Measurements from ENCODE around the gene PERM1. TPM values are rescaled to one million over a fixed set of nuclear protein-coding genes. Genes with fewer than 3 reads are reported as not detected.

The PERM1 gene
- total and polyA plus RNA-seq, 9 of the 15 experiments (the other 6 are each of a cell fraction or from before 2014, with no cell fraction given) = not detected

GRCh38 chr1:983798-984475, 2.0 kb upstream of the PERM1 start (continued):
- peak; percentile 65 for TF ChIP-seq DEAF1 (CRISPR knock-in tag; IDR thresholded peaks at IDR 0.05)
- no peak for TF ChIP-seq ZNF324 (CRISPR knock-in tag; IDR thresholded peaks at IDR 0.05)
- TF ChIP-seq E2F5 (CRISPR knock-in tag; IDR thresholded peaks at IDR 0.05) = no peak
- TF ChIP-seq SREBF1 (IDR thresholded peaks at IDR 0.05; ENCODE audit: borderline replicate concordance, low read depth, low read length) = no peak
- no peak for TF ChIP-seq BMI1 (IDR thresholded peaks at IDR 0.05; ENCODE audit: low read length)
- no peak for TF ChIP-seq ZSCAN32 (CRISPR knock-in tag; IDR thresholded peaks at IDR 0.05)
- TF ChIP-seq STAG1 (CRISPR knock-in tag; IDR thresholded peaks at IDR 0.05; ENCODE audit: borderline replicate concordance) = peak; percentile 80; the same call in 1 of the 2 replicates
- no peak for TF ChIP-seq JUNB (CRISPR knock-in tag; conservative IDR thresholded peaks at IDR 0.05)
- peak; percentile 98 for TF ChIP-seq ZBTB7A (IDR thresholded peaks at IDR 0.05; ENCODE audit: borderline replicate concordance, control insufficient read depth, low read depth, low read length)
- peak; percentile 54 to 90 (median 77); a peak in 4 of 6 replicates for TF ChIP-seq CTCF (IDR thresholded peaks at IDR 0.05 in 2 of 3, conservative IDR thresholded peaks at IDR 0.05 in 1 of 3; ENCODE audit: insufficient read depth in 2 of 3, low read depth in 1 of 3, low read length in 3 of 3)
- no peak for TF ChIP-seq ZNF740 (CRISPR knock-in tag; IDR thresholded peaks at IDR 0.05)
- no peak for TF ChIP-seq ZNF740 (tag; IDR thresholded peaks at IDR 0.05)
- TF ChIP-seq ZNF253 (CRISPR knock-in tag; conservative IDR thresholded peaks at IDR 0.05) = no peak
- TF ChIP-seq ZMIZ1 (IDR thresholded peaks at IDR 0.05; ENCODE audit: low read depth in 2 of 2, low read length in 2 of 2) = 0 out of 4 replicates have a peak, but pooled peaks of 1 of the 2 experiments have one; percentile 27
- TF ChIP-seq RAD21 (CRISPR knock-in tag; conservative IDR thresholded peaks at IDR 0.05 in 1 of 2, IDR thresholded peaks at IDR 0.05 in 1 of 2) = peak; percentile 68 to 82
- no peak for TF ChIP-seq SIN3A (IDR thresholded peaks at IDR 0.05; ENCODE audit: borderline replicate concordance in 2 of 2, control insufficient read depth in 1 of 2, low read depth in 2 of 2, low read length in 2 of 2)

All from K562 (cell line).